Measurements from ENCODE around the gene SEMA4D.
"Not testable (repeated sequence)": the region's sequence is repeated elsewhere in the genome, so short reads cannot be mapped to it uniquely, and the experiment has no call there.

Gene SEMA4D

DNA sequence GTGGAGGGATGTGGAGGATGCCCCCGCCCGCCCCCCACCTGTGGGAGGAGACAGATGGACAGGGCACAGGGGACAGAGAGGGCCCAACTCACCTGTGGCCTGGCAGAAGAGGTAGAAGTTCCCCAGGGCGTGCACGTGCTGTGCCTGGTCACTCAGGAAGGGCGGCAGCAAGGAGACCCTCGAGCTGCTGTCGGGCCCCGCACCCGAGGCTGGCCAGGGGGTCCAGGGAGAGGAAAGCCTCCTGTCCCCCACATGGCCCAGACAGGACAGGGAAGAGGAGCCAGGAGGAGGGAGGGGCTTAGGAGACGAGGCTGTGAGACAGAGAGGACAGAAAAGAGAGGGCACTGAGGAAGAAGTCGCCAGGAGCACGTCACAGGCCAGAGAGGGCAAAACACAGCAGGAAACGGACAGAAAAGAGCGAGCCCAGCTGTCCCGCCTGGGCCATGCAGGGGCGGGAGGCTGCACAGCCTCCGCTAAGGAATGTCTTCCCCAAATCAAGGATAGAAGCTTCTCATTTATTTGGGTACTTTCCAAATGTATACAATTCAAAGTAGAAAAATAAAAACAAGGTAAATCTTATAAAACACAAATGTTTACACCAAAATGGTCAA is 121.1 kb downstream of the SEMA4D start:
- TF ChIP-seq, protein P1, sequence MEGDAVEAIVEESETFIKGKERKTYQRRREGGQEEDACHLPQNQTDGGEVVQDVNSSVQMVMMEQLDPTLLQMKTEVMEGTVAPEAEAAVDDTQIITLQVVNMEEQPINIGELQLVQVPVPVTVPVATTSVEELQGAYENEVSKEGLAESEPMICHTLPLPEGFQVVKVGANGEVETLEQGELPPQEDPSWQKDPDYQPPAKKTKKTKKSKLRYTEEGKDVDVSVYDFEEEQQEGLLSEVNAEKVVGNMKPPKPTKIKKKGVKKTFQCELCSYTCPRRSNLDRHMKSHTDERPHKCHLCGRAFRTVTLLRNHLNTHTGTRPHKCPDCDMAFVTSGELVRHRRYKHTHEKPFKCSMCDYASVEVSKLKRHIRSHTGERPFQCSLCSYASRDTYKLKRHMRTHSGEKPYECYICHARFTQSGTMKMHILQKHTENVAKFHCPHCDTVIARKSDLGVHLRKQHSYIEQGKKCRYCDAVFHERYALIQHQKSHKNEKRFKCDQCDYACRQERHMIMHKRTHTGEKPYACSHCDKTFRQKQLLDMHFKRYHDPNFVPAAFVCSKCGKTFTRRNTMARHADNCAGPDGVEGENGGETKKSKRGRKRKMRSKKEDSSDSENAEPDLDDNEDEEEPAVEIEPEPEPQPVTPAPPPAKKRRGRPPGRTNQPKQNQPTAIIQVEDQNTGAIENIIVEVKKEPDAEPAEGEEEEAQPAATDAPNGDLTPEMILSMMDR (IDR thresholded peaks at IDR 0.05; ENCODE audit: borderline replicate concordance, control extremely low read depth, extremely low read depth, insufficient read depth, missing control alignments): no peak
- no peak for DNase-seq (ENCODE audit: low spot score)
- in situ Hi-C loops (cut with MboI; ENCODE audit: low sequenced_read_pairs, unreplicated experiment): no loop called here

DNA sequence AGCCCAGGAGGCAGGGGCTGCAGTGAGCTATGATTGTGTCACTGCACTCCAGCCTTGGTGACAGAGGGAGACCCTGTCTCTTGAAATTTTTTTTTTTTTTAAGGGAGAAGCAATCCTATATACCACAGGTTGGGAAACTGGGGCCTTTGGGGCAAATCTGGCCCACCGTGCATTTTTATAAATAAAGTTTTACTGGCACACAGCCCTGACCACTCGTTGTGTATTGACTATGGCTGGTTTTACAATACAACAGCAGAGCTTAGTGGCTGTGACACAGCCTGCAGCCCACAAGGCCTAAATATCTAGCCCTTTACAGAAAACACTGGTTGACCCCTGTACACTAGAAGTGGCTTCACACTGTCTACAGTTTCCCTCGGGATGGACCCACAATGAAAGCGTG is 121.6 kb downstream of the SEMA4D start:
- DNase-seq (ENCODE audit: low spot score): no peak
- in situ Hi-C loops (cut with MboI; ENCODE audit: low sequenced_read_pairs, unreplicated experiment): no loop called here
- TF ChIP-seq, protein P1 (IDR thresholded peaks at IDR 0.05; ENCODE audit: borderline replicate concordance, control extremely low read depth, extremely low read depth, insufficient read depth, missing control alignments): no peak

DNA sequence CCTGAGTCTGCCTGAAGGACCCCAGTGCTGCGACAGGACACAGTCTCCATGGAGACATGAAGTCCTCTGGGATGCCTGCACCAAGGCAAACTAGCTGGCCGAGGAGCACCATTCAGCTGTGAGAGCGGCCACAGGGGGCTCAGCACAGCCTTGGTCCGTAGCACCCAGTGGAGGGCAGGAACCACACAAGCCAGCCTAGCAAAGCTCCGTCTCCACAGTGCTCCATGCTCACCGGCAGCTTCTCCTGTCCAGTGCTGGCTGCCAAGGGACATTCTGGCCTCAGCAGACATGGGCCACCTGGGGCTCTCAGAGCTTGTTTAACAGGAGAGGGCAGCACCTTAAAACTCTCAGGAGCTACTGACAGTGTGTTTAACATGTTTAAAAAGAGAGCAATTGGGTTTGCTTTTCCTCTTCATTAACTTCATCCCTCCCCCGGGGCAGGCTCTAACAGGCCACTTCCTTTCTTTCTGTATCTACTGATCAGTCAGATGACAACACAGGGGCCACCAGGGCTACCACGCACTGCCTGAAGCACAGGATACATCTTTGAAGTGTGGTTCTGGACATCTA is 122.6 kb downstream of the SEMA4D start:
- in situ Hi-C loops (cut with MboI; ENCODE audit: low sequenced_read_pairs, unreplicated experiment): no loop called here
- TF ChIP-seq, protein P1 (IDR thresholded peaks at IDR 0.05; ENCODE audit: borderline replicate concordance, control extremely low read depth, extremely low read depth, insufficient read depth, missing control alignments): no peak
- DNase-seq (ENCODE audit: low spot score): peak; percentile 80

DNA sequence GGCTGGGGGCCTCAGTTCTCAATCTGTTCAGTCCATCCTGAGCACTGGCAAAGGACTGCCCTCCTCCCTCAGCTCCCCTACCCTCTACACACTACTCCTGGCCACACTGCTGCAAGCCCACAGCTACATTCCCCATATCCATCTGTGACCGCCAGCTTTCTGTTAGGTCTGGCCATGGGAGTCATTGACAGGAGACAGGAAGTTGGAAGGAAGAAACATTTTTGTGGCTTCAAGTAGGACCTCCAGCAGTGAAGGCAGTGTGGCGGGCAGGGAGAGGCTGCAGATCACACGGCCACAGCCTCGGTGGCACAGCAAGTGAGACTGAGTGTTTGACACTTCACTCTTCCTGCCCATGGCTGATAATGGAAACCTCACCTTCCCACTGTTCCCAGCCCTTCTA is 123.7 kb downstream of the SEMA4D start:
- DNase-seq (ENCODE audit: low spot score): no peak
- TF ChIP-seq, protein P1 (IDR thresholded peaks at IDR 0.05; ENCODE audit: borderline replicate concordance, control extremely low read depth, extremely low read depth, insufficient read depth, missing control alignments): no peak
- in situ Hi-C loops (cut with MboI; ENCODE audit: low sequenced_read_pairs, unreplicated experiment): no loop called here

DNA sequence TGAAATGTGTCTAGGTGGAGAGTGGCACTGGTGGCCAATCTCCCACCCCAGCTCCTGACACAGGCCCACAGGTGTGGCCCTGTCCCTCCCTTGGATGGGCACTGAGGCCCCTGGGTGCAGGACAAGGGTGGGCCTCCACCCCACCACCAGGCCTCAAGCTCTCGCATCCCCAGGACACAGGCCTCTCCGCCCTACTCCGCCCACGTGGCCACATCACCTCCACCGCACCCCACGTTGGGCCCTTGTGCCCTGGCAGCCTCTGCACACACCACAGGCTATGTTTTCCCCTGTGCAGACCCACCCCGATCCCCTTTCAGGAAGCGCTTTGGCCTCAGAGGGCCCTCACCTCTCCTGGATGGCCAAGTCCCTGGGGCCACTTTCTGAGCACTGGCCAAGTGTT is 124.9 kb downstream of the SEMA4D start:
- DNase-seq (ENCODE audit: low spot score): no peak
- in situ Hi-C loops (cut with MboI; ENCODE audit: low sequenced_read_pairs, unreplicated experiment): no loop called here
- TF ChIP-seq, protein P1 (IDR thresholded peaks at IDR 0.05; ENCODE audit: borderline replicate concordance, control extremely low read depth, extremely low read depth, insufficient read depth, missing control alignments): no peak

DNA sequence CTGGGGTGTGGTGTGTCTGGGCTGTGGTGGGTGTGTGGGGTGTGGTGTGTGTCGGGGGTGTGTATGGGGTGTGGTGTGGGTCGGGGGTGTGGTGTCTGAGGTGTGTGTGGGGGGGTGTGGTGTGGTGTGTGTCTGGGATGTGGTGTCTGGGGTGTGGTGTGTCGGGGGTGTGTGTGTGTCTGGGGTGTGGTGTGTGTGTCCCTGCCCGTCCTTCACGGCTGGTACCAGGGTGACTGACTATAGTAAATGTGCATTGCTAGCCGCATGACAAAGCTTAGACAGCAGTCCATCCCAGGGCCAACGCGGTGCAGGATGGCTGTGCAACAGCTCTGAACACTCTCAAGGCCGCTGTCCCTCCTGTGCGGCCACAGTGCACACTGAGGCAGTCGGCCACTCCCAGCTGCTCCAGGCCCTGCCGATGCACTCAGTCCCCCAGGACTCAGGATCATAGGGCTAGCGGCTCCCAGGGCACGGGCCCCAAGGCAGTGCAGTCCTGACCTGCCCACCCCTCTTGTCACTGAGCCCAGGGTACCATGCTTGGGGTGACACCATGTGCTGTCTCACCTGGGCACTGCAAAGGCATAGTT is 125.6 kb downstream of the SEMA4D start:
- TF ChIP-seq, protein P1 (IDR thresholded peaks at IDR 0.05; ENCODE audit: borderline replicate concordance, control extremely low read depth, extremely low read depth, insufficient read depth, missing control alignments): no peak
- no peak for DNase-seq (ENCODE audit: low spot score)
- in situ Hi-C loops (cut with MboI; ENCODE audit: low sequenced_read_pairs, unreplicated experiment): no loop called here

DNA sequence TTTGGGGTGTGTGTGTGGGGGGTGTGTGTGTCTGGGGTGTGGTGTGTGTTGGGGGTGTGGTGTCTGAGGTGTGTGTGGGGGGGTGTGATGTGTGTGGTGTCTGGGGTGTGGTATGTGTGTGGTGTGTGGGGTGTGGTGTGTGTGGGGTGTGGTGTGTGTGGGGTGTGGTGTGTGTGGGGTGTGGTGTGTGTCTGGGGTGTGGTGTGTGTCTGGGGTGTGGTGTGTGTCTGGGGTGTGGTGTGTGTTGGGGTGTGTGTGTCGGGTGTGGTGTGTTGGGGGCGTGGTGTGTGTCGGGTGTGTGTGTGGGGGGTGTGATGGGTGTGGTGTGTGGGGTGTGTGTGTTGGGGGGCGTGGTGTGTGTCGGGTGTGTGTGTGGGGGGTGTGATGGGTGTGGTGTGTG is 126.1 kb downstream of the SEMA4D start:
- in situ Hi-C loops (cut with MboI; ENCODE audit: low sequenced_read_pairs, unreplicated experiment): not testable (repeated sequence)

More for the DNA sequence above, 126.1 kb downstream of the SEMA4D start:
- DNase-seq (ENCODE audit: low spot score): not testable (repeated sequence)
